HepG2 (cell line): Measurements from ENCODE around the gene SLC25A23. TPM values are rescaled to one million over a fixed set of nuclear protein-coding genes. Genes with fewer than 3 reads are reported as not detected.

Source experiments
- DDIT3 ChIP-seq: sonication (generic); formaldehyde crosslinking; IDR thresholded peaks from 2 replicates; pipeline ENCODE4 v1.4.0; 2020; ENCODE audit warnings: mild to moderate bottlenecking, missing genetic modification reagents
- RFX1 ChIP-seq: fragments of 450-650 bp; IDR thresholded peaks from 2 replicates; pipeline ENCODE4 v1.6.1; 2017
- ZFP36L2 ChIP-seq: sonication (generic); formaldehyde crosslinking; IDR thresholded peaks from 2 replicates; pipeline ENCODE4 v1.4.0; 2020; ENCODE audit warnings: missing genetic modification reagents
- ZNF383 ChIP-seq: sonication (generic); formaldehyde crosslinking; IDR thresholded peaks from 2 replicates; pipeline ENCODE4 v1.4.0; 2020; ENCODE audit warnings: missing genetic modification reagents, mild to moderate bottlenecking, borderline replicate concordance
- ZNF407 ChIP-seq: sonication (generic); formaldehyde crosslinking; IDR thresholded peaks from one replicate; pipeline ENCODE4 v1.5.1; 2020; ENCODE audit warnings: mild to moderate bottlenecking, missing genetic modification reagents; ENCODE audit errors: not compliant biosample characterization
- ZNF451 ChIP-seq: sonication (generic); formaldehyde crosslinking; IDR thresholded peaks from 2 replicates; pipeline ENCODE4 v1.5.0; 2020; ENCODE audit warnings: mild to moderate bottlenecking, missing genetic modification reagents
- ZNF543 ChIP-seq: sonication (generic); formaldehyde crosslinking; IDR thresholded peaks from 2 replicates; pipeline ENCODE4 v1.4.0; 2020; ENCODE audit warnings: mild to moderate bottlenecking, missing genetic modification reagents
- ZNF773 ChIP-seq: sonication (generic); formaldehyde crosslinking; IDR thresholded peaks from 2 replicates; pipeline ENCODE4 v1.4.0; 2020; ENCODE audit warnings: missing genetic modification reagents, borderline replicate concordance
- polyA plus RNA-seq, 8 experiments: library from polyadenylated mRNA; depleted of rRNA in 3 of 8; stranded (reverse) in 7 of 8; unstranded in 1 of 8; fragments of >200 nt; fragmentation: Illumina TruSeq in 4 of 8; extraction: Trizol in 4 of 8; gene quantifications; 2 replicates each; pipeline versions ENCODE4 v1.2.1 to v1.2.3, GENCODE V29; 2011 to 2016; ENCODE audit warnings: low read depth in 4 of 8, missing spikeins in 1 of 8, mixed read lengths in 1 of 8; ENCODE audit not compliant: insufficient read depth in 1 of 8
- total RNA-seq, 5 experiments: library from RNA; depleted of rRNA; stranded (reverse); fragments of >200 nt; fragmentation: Illumina TruSeq; extraction: Trizol; gene quantifications; 2 replicates each; pipeline ENCODE4 v1.2.3, GENCODE V29; 2016; ENCODE audit warnings: low read depth in 1 of 5

Gene SLC25A23
- total and polyA plus RNA-seq, 2 of the 13 experiments (the other 11 are each of a cell fraction or from before 2014, with no cell fraction given): 12.4 to 15.2 TPM

GRCh38 chr19:6483235-6483634 is 23.6 kb upstream of the SLC25A23 start (continued):
- TF ChIP-seq ZNF407 (CRISPR knock-in tag) (no peak), ZFP36L2 (CRISPR knock-in tag) (no peak), ZNF543 (CRISPR knock-in tag) (no peak), RFX1 (no peak), DDIT3 (no peak), ZNF773 (CRISPR knock-in tag) (no peak), ZNF383 (CRISPR knock-in tag) (no peak), ZNF451 (CRISPR knock-in tag) (no peak)
